T-helper 1 cell treated with Interleukin-12 subunit alpha and Interleukin-12 subunit beta and Interleukin-4 antibody, amounts not matched to agents 30 μg/mL and 1 μg/mL, for 36 hours (primary cell): ENCODE results near the gene KLHL6.

ENCODE experiments used
- H3K27ac Mint-ChIP-seq: one replicate; pipeline ENCODE4 v1.8.0; 2021; ENCODE audit warnings: mild to moderate bottlenecking, mixed read lengths
- H3K27me3 Mint-ChIP-seq: one replicate; pipeline ENCODE4 v1.8.0; 2021; ENCODE audit warnings: low read depth, mixed read lengths
- H3K36me3 Mint-ChIP-seq: one replicate; pipeline ENCODE4 v1.8.0; 2021; ENCODE audit warnings: low read depth, mixed read lengths
- H3K4me1 Mint-ChIP-seq: one replicate; pipeline ENCODE4 v1.8.0; 2021; ENCODE audit warnings: low read depth, mixed read lengths
- H3K4me3 Mint-ChIP-seq: one replicate; pipeline ENCODE4 v1.8.0; 2021; ENCODE audit warnings: mild to moderate bottlenecking, moderate library complexity, mixed read lengths
- H3K9me3 Mint-ChIP-seq: one replicate; pipeline ENCODE4 v1.8.0; 2021; ENCODE audit warnings: mixed read lengths

KLHL6 gene

GRCh38 chr3:183494341-183494740 lies 61.2 kb downstream of the KLHL6 start:
- Mint-ChIP-seq H3K27me3 (no peaks in the 10 kb centered on the region), H3K4me1 (peaks cover 7% of the 10 kb centered on the region), H3K9me3 (no peaks in the 10 kb centered on the region), H3K27ac (no peak overlapping the region), H3K4me3 (no peak overlapping the region), H3K36me3 (peaks cover 33% of the 10 kb centered on the region)

- H3K27ac Mint-ChIP-seq, result no peak overlapping the region
- H3K27me3 Mint-ChIP-seq, result no peaks in the 10 kb centered on the region
- peaks cover 6% of the 10 kb centered on the region for H3K4me1 Mint-ChIP-seq
- peaks cover 35% of the 10 kb centered on the region for H3K36me3 Mint-ChIP-seq
- H3K4me3 Mint-ChIP-seq, result no peak overlapping the region
- H3K9me3 Mint-ChIP-seq, result no peaks in the 10 kb centered on the region
Measured at GRCh38 chr3:183493296-183494045, 62.0 kb downstream of the KLHL6 start.

- Mint-ChIP-seq H3K4me1 (peaks cover 6% of the 10 kb centered on the region), H3K36me3 (peaks cover 34% of the 10 kb centered on the region), H3K9me3 (no peaks in the 10 kb centered on the region), H3K27ac (no peak overlapping the region), H3K27me3 (no peaks in the 10 kb centered on the region), H3K4me3 (no peak overlapping the region)
Measured at GRCh38 chr3:183492849-183493179, 62.7 kb downstream of the KLHL6 start.

- no peak overlapping the region for H3K4me3 Mint-ChIP-seq
- no peaks in the 10 kb centered on the region for H3K27me3 Mint-ChIP-seq
- peaks cover 6% of the 10 kb centered on the region for H3K4me1 Mint-ChIP-seq
- H3K9me3 Mint-ChIP-seq, result no peaks in the 10 kb centered on the region
- no peak overlapping the region for H3K27ac Mint-ChIP-seq
- peaks cover 30% of the 10 kb centered on the region for H3K36me3 Mint-ChIP-seq
Measured at GRCh38 chr3:183491923-183492848, 63.3 kb downstream of the KLHL6 start.

- Mint-ChIP-seq H3K4me1 (peaks cover 6% of the 10 kb centered on the region), H3K27ac (no peak overlapping the region), H3K27me3 (no peaks in the 10 kb centered on the region), H3K36me3 (peaks cover 26% of the 10 kb centered on the region), H3K9me3 (no peaks in the 10 kb centered on the region), H3K4me3 (no peak overlapping the region)
Measured at GRCh38 chr3:183491109-183491922, 64.2 kb downstream of the KLHL6 start.

GRCh38 chr3:183490653-183491052 lies 64.9 kb downstream of the KLHL6 start:
- no peak overlapping the region for H3K4me3 Mint-ChIP-seq
- no peaks in the 10 kb centered on the region for H3K27me3 Mint-ChIP-seq
- no peak overlapping the region for H3K27ac Mint-ChIP-seq
- H3K36me3 Mint-ChIP-seq, result peaks cover 24% of the 10 kb centered on the region
- H3K4me1 Mint-ChIP-seq, result peaks cover 4% of the 10 kb centered on the region
- H3K9me3 Mint-ChIP-seq, result no peaks in the 10 kb centered on the region

- Mint-ChIP-seq H3K4me3 (no peak overlapping the region), H3K36me3 (peaks cover 24% of the 10 kb centered on the region), H3K27ac (no peak overlapping the region)
Measured at GRCh38 chr3:183490211-183490601, 65.3 kb downstream of the KLHL6 start.

GRCh38 chr3:183489455-183490210 lies 65.9 kb downstream of the KLHL6 start:
- H3K4me1 Mint-ChIP-seq, result peaks cover 3% of the 10 kb centered on the region
- H3K4me3 Mint-ChIP-seq, result no peak overlapping the region
- H3K9me3 Mint-ChIP-seq, result no peaks in the 10 kb centered on the region
- no peak overlapping the region for H3K27ac Mint-ChIP-seq
- H3K36me3 Mint-ChIP-seq, result peaks cover 24% of the 10 kb centered on the region
- H3K27me3 Mint-ChIP-seq, result no peaks in the 10 kb centered on the region

More at GRCh38 chr3:183490211-183490601, 65.3 kb downstream of the KLHL6 start:
- Mint-ChIP-seq H3K27me3 (no peaks in the 10 kb centered on the region), H3K4me1 (peaks cover 3% of the 10 kb centered on the region), H3K9me3 (no peaks in the 10 kb centered on the region)

- Mint-ChIP-seq H3K27me3 (no peaks in the 10 kb centered on the region), H3K4me3 (no peak overlapping the region), H3K4me1 (peaks cover 3% of the 10 kb centered on the region), H3K36me3 (peaks cover 16% of the 10 kb centered on the region), H3K9me3 (no peaks in the 10 kb centered on the region), H3K27ac (no peak overlapping the region)
Measured at GRCh38 chr3:183488343-183488742, 67.2 kb downstream of the KLHL6 start.

- H3K9me3 Mint-ChIP-seq, result no peaks in the 10 kb centered on the region
- peaks cover 14% of the 10 kb centered on the region for H3K36me3 Mint-ChIP-seq
- no peak overlapping the region for H3K27ac Mint-ChIP-seq
- no peak overlapping the region for H3K4me3 Mint-ChIP-seq
- H3K4me1 Mint-ChIP-seq, result peaks cover 3% of the 10 kb centered on the region
- H3K27me3 Mint-ChIP-seq, result no peaks in the 10 kb centered on the region
Measured at GRCh38 chr3:183487896-183488295, 67.6 kb downstream of the KLHL6 start.

- peaks cover 9% of the 10 kb centered on the region for H3K36me3 Mint-ChIP-seq
- H3K9me3 Mint-ChIP-seq, result no peaks in the 10 kb centered on the region
- H3K4me3 Mint-ChIP-seq, result no peak overlapping the region
- peaks cover 1% of the 10 kb centered on the region for H3K4me1 Mint-ChIP-seq
- no peak overlapping the region for H3K27ac Mint-ChIP-seq
- no peaks in the 10 kb centered on the region for H3K27me3 Mint-ChIP-seq
Measured at GRCh38 chr3:183487016-183487415, 68.5 kb downstream of the KLHL6 start.

GRCh38 chr3:183486472-183486871 lies 69.0 kb downstream of the KLHL6 start:
- Mint-ChIP-seq H3K4me1 (peaks cover 1% of the 10 kb centered on the region), H3K4me3 (no peak overlapping the region), H3K36me3 (peaks cover 7% of the 10 kb centered on the region), H3K27me3 (no peaks in the 10 kb centered on the region), H3K27ac (no peak overlapping the region), H3K9me3 (no peaks in the 10 kb centered on the region)

- Mint-ChIP-seq H3K27ac (no peak overlapping the region), H3K4me1 (peaks cover 1% of the 10 kb centered on the region), H3K27me3 (no peaks in the 10 kb centered on the region), H3K9me3 (no peaks in the 10 kb centered on the region), H3K4me3 (no peak overlapping the region), H3K36me3 (peaks cover 7% of the 10 kb centered on the region)
Measured at GRCh38 chr3:183485585-183485984, 69.9 kb downstream of the KLHL6 start.

- Mint-ChIP-seq H3K36me3 (peaks cover 7% of the 10 kb centered on the region), H3K4me3 (no peak overlapping the region), H3K4me1 (peaks cover 4% of the 10 kb centered on the region), H3K27me3 (no peaks in the 10 kb centered on the region), H3K27ac (no peak overlapping the region), H3K9me3 (no peaks in the 10 kb centered on the region)
Measured at GRCh38 chr3:183485093-183485492, 70.4 kb downstream of the KLHL6 start.
